Left lung (tissue), 10 donors: ENCODE measurements around the gene TMEM35B. TPM values are rescaled to one million over a fixed set of nuclear protein-coding genes. Genes with fewer than 3 reads are reported as not detected.

ENCODE experiments used
- ATAC-seq: fragments of 200-7000 bp; cut with Tn5 transposase; one replicate; pipeline ENCODE4 v1.9.1; 2020; ENCODE audit warnings: moderate library complexity
- DNase-seq, 4 donors: peaks; one replicate each; pipeline ENCODE4 v3.0.0-alpha.2; 2013 to 2020
- H3K27ac ChIP-seq, 2 donors: fragments of 200-600 bp; sonication (generic) in 1 of 2; one replicate each; pipeline versions ENCODE4 v1.5.0 to v1.8.0; 2020 to 2021
- H3K27me3 ChIP-seq, 2 donors: fragments of 200-600 bp; sonication (generic) in 1 of 2; one replicate each; pipeline versions ENCODE4 v1.5.0 to v1.8.0; 2020 to 2021
- H3K36me3 ChIP-seq, 2 donors: fragments of 200-600 bp; sonication (generic) in 1 of 2; one replicate each; pipeline versions ENCODE4 v1.5.0 to v1.8.0; 2020 to 2021
- H3K4me1 ChIP-seq, 2 donors: fragments of 200-600 bp; one replicate each; pipeline ENCODE4 v1.8.0; 2021
- H3K4me3 ChIP-seq, 2 donors: fragments of 200-600 bp; sonication (generic) in 1 of 2; one replicate each; pipeline versions ENCODE4 v1.5.0 to v1.8.0; 2020 to 2021; ENCODE audit warnings: mild to moderate bottlenecking in 1 of 2
- H3K9me3 ChIP-seq, 2 donors: fragments of 200-600 bp; sonication (generic) in 1 of 2; one replicate each; pipeline versions ENCODE4 v1.5.0 to v1.8.0; 2020 to 2021
- intact Hi-C, 2 donors: fragments of 100-400 bp; cut with DNase I; formaldehyde crosslinking; loops; one replicate each; pipeline versions ENCODE4 v1.11.2 to v1.14.2; 2022
- polyA plus RNA-seq, 6 donors: library from polyadenylated mRNA; unstranded; fragments of 120-200 nt; gene quantifications; one replicate each; pipeline ENCODE4 v1.2.1, GENCODE V29; 2013; ENCODE audit not compliant: insufficient read length in 6 of 6
- total RNA-seq, 2 donors: library from RNA; stranded (reverse); fragmentation: NEBNext Ultra II Directional; extraction: Animal tissue kit (Norgen Biotek cat#: 25700); gene quantifications; one replicate each; pipeline ENCODE4 v1.2.1, GENCODE V29; 2021
- TF ChIP-seq, protein P1 (sequence below), 2 donors: fragments of 200-600 bp; sonication (generic) in 1 of 2; IDR thresholded peaks; one replicate each; pipeline versions ENCODE4 v1.5.0 to v1.8.0; 2021; ENCODE audit warnings: antibody characterized with exemption in 2 of 2
- donor health status: DM: no; HTN: yes; CAD: no.
- donor health status: DM: no; HTN: no; CAD: no.

The TMEM35B gene
- total and polyA plus RNA-seq, 8 donors: 28.1 to 43.1 (median 30.0) TPM

- H3K27ac ChIP-seq: no peak overlapping the region
- ATAC-seq: no peak
- H3K36me3 ChIP-seq: peaks cover 0 to 15% of the 10 kb centered on the region in 2 donors
- intact Hi-C loops: no loop called here
- TF ChIP-seq, protein P1, sequence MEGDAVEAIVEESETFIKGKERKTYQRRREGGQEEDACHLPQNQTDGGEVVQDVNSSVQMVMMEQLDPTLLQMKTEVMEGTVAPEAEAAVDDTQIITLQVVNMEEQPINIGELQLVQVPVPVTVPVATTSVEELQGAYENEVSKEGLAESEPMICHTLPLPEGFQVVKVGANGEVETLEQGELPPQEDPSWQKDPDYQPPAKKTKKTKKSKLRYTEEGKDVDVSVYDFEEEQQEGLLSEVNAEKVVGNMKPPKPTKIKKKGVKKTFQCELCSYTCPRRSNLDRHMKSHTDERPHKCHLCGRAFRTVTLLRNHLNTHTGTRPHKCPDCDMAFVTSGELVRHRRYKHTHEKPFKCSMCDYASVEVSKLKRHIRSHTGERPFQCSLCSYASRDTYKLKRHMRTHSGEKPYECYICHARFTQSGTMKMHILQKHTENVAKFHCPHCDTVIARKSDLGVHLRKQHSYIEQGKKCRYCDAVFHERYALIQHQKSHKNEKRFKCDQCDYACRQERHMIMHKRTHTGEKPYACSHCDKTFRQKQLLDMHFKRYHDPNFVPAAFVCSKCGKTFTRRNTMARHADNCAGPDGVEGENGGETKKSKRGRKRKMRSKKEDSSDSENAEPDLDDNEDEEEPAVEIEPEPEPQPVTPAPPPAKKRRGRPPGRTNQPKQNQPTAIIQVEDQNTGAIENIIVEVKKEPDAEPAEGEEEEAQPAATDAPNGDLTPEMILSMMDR (IDR thresholded peaks at IDR 0.05): no peak
- H3K4me1 ChIP-seq: no peaks in the 10 kb centered on the region
- no peaks in the 10 kb centered on the region for H3K27me3 ChIP-seq
- H3K9me3 ChIP-seq: no peaks in the 10 kb centered on the region
- no peak overlapping the region for H3K4me3 ChIP-seq
- no peak for DNase-seq
Measured at GRCh38 chr1:34975771-34976170, 9.4 kb downstream of the TMEM35B start.

DNA sequence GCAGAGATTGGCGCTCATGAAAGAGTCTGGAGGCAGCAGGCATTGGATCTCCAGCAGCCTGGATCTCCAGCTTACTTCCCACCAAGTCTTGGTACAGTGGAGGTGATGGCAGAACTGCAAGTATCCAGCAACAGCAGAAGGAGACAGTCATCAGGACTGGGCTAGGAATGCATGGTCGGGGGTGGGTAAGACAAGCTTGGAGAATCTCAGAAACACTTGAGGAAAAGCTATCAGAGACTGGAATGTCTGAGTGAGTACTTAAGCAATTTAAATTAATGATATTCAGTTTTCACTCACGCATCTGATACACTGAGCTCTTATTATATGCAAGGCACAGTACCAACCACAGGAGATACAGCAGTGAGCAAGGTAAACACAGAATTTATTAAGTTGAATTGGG lies 9.8 kb downstream of the TMEM35B start:
- Histone ChIP-seq H3K36me3 (peaks cover 0 to 15% of the 10 kb centered on the region in 2 donors), H3K4me3 (no peak overlapping the region), H3K4me1 (no peaks in the 10 kb centered on the region), H3K9me3 (no peaks in the 10 kb centered on the region), H3K27me3 (no peaks in the 10 kb centered on the region), H3K27ac (no peak overlapping the region)
- DNase-seq (no peak), ATAC-seq (no peak)
- intact Hi-C loops: no loop called here
- TF ChIP-seq, protein P1 (IDR thresholded peaks at IDR 0.05): no peak

DNA sequence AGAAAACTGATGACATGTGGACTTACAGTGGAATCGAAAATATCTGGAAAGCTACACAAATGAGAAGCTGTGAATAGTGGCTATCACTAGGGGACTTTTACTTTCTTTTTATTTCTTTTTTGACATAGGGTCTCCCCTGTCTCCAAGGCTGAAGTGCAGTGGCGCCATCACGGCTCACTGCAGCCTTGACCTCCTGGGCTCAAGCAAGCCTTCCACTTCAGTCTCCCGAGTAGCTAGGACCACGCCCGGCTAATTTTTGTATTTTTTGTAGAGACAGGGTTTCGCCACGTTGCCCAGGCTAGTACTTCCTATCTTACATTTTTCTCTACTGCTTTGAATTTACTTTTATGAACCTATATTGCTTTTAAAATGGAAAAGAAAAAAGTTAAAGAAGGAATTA lies 10.5 kb downstream of the TMEM35B start:
- ATAC-seq (no peak), DNase-seq (no peak)
- H3K36me3 ChIP-seq: peaks cover 0 to 15% of the 10 kb centered on the region in 2 donors
- H3K4me1 ChIP-seq: no peaks in the 10 kb centered on the region
- no peaks in the 10 kb centered on the region for H3K27me3 ChIP-seq
- H3K4me3 ChIP-seq: no peak overlapping the region
- no peaks in the 10 kb centered on the region for H3K9me3 ChIP-seq
- TF ChIP-seq, protein P1 (IDR thresholded peaks at IDR 0.05): no peak
- intact Hi-C loops: no loop called here
- H3K27ac ChIP-seq: no peak overlapping the region

DNA sequence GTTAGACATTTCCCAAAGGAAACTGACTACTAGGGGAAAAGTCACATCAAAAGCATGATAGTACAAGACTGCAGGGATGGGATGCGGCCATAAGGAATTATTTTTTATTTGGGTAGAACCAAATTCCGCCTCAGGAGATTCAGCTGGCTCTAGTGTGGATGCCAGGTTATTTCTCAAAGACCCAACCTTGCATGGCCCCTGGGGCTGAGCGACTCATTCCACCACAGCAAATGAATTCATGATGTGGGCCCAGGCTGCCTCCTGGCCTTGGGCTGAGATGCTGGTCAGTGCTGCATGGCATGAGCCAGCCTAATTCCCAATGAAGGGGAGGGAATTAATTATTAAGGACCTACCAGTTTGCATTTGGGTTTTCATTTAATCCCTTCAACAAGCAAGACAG lies 11.8 kb downstream of the TMEM35B start:
- ATAC-seq (no peak), DNase-seq (no peak)
- no peak overlapping the region for H3K4me3 ChIP-seq
- H3K9me3 ChIP-seq: peaks cover 0 to 2% of the 10 kb centered on the region in 2 donors
- H3K27ac ChIP-seq: no peak overlapping the region
- peaks cover 0 to 15% of the 10 kb centered on the region in 2 donors for H3K36me3 ChIP-seq
- no peaks in the 10 kb centered on the region for H3K27me3 ChIP-seq
- TF ChIP-seq, protein P1 (IDR thresholded peaks at IDR 0.05): no peak
- intact Hi-C loops: no loop called here
- H3K4me1 ChIP-seq: no peaks in the 10 kb centered on the region

- DNase-seq (no peak), ATAC-seq (no peak)
- H3K9me3 ChIP-seq: peaks cover 0 to 2% of the 10 kb centered on the region in 2 donors
- no peaks in the 10 kb centered on the region for H3K36me3 ChIP-seq
- TF ChIP-seq, protein P1 (IDR thresholded peaks at IDR 0.05): no peak
- H3K27ac ChIP-seq: no peak overlapping the region
- no peaks in the 10 kb centered on the region for H3K4me1 ChIP-seq
- no peaks in the 10 kb centered on the region for H3K27me3 ChIP-seq
- intact Hi-C loops: no loop called here
- H3K4me3 ChIP-seq: no peak overlapping the region
Measured at GRCh38 chr1:34970829-34971228, 14.3 kb downstream of the TMEM35B start.
